HepG2 (cell line): ENCODE data around the gene PHF14. TPM values are rescaled to one million over a fixed set of nuclear protein-coding genes. Genes with fewer than 3 reads are reported as not detected.
A peak's percentile ranks its signal among the peaks of the same experiment; 100 is the strongest.

Experiments
- ATAC-seq: fragments of 200-7000 bp; cut with Tn5 transposase; 3 replicates; pipeline ENCODE4 v1.9.1; 2020; ENCODE audit warnings: mild to moderate bottlenecking, moderate library complexity
- BruUV-seq: library from RNA; stranded (reverse); fragments of 400-500 nt; replicated peaks from 2 replicates; lab custom pipeline; 2021; lab: Mats Ljungman, UMichigan
- CTCF ChIA-PET: fragments of 300-600 bp; formaldehyde crosslinking; extraction: SDS; loops from one replicate; lab custom pipeline; 2021; ENCODE audit warnings: low total read pairs, inconsistent platforms, low intra/inter-chr PET ratio; lab: Yijun Ruan, JAX
- POLR2A ChIA-PET: fragments of 350-600 bp; sonication (Branson Sonifier 250); formaldehyde crosslinking; loops from one replicate; lab custom pipeline; 2020; ENCODE audit warnings: antibody characterized with exemption, inconsistent platforms; lab: Yijun Ruan, JAX
- DNase-seq: peaks from one replicate; pipeline ENCODE4 v3.0.0-alpha.2; 2015; ENCODE audit warnings: low spot score
- FAIRE-seq: peaks from 3 replicates; lab custom pipeline; 2011; peaks lifted over from hg19 to GRCh38; lab: Jason Lieb, UNC
- H2AFZ ChIP-seq: one replicate; pipeline ENCODE4 v1.6.1; 2011; ENCODE audit warnings: low read length, inconsistent platforms
- H3K27ac ChIP-seq: fragments of 300-600 bp; 3 replicates; pipeline ENCODE4 v1.8.0; 2011; ENCODE audit warnings: mixed run types, mild to moderate bottlenecking, mixed read lengths, low read length, inconsistent platforms; ENCODE audit not compliant: insufficient read depth; ENCODE audit errors: extremely low read length
- H3K27me3 ChIP-seq, 2 experiments: fragments of 200-600 bp in 1 of 2; 2 replicates in 1 of 2; 3 replicates in 1 of 2; pipeline versions ENCODE4 v1.6.0 to v1.8.0; 2011; ENCODE audit warnings: low read length in 2 of 2, mild to moderate bottlenecking in 2 of 2, moderate library complexity in 2 of 2, inconsistent platforms in 1 of 2; ENCODE audit not compliant: insufficient read depth in 2 of 2, control insufficient read depth in 1 of 2
- H3K36me3 ChIP-seq, 2 experiments: fragments of 200-600 bp in 1 of 2; replicated peaks in 1 of 2; 2 replicates in 1 of 2; 3 replicates in 1 of 2; pipeline versions ENCODE4 v1.5.1 to v1.8.0; 2011; ENCODE audit warnings: low read length in 2 of 2, inconsistent platforms in 1 of 2; ENCODE audit not compliant: insufficient read depth in 2 of 2, control insufficient read depth in 1 of 2
- H3K4me1 ChIP-seq: 2 replicates; pipeline ENCODE4 v1.5.1; 2012; ENCODE audit warnings: low read length, inconsistent platforms; ENCODE audit not compliant: insufficient read depth
- H3K4me2 ChIP-seq: 2 replicates; pipeline ENCODE4 v1.6.0; 2011; ENCODE audit warnings: low read depth, low read length, inconsistent platforms
- H3K4me3 ChIP-seq, 3 experiments: fragments of 200-600 bp in 1 of 3; sonication (generic), shearing (Covaris generic) in 1 of 3; replicated peaks in 1 of 3; 2 replicates each; pipeline ENCODE4 v1.5.1; 2011 to 2016; ENCODE audit warnings: low read length in 3 of 3, inconsistent platforms in 2 of 3, low read depth in 2 of 3, mild to moderate bottlenecking in 2 of 3, control low read depth in 1 of 3, mixed read lengths in 1 of 3; ENCODE audit not compliant: insufficient read depth in 1 of 3
- H3K79me2 ChIP-seq: one replicate; pipeline ENCODE4 v1.6.1; 2011; ENCODE audit warnings: low read length, inconsistent platforms; ENCODE audit not compliant: insufficient read depth
- H3K9ac ChIP-seq: 2 replicates; pipeline ENCODE4 v1.6.0; 2011; ENCODE audit warnings: mild to moderate bottlenecking, low read depth, low read length, inconsistent platforms; ENCODE audit not compliant: insufficient read depth
- H3K9me3 ChIP-seq: 2 replicates; pipeline ENCODE4 v1.5.1; 2012; ENCODE audit warnings: mild to moderate bottlenecking, low read length
- H4K20me1 ChIP-seq: 2 replicates; pipeline ENCODE4 v1.6.0; 2011; ENCODE audit warnings: inconsistent platforms, mild to moderate bottlenecking, low read length, moderate library complexity; ENCODE audit not compliant: insufficient read depth
- ARHGAP35 ChIP-seq: sonication (generic); formaldehyde crosslinking; IDR thresholded peaks from 2 replicates; pipeline ENCODE4 v1.9.0; 2022; ENCODE audit warnings: mild to moderate bottlenecking, inconsistent platforms, moderate library complexity, missing genetic modification reagents, borderline replicate concordance
- IRX3 ChIP-seq: sonication (generic); formaldehyde crosslinking; IDR thresholded peaks from 2 replicates; pipeline ENCODE4 v1.8.1; 2023; ENCODE audit warnings: mild to moderate bottlenecking, low read depth, missing genetic modification reagents, borderline replicate concordance
- MBD4 ChIP-seq: IDR thresholded peaks from 2 replicates; pipeline ENCODE4 v1.6.1; 2012; ENCODE audit warnings: low read length, inconsistent platforms, borderline replicate concordance
- NAIF1 ChIP-seq: sonication (generic); formaldehyde crosslinking; IDR thresholded peaks from 2 replicates; pipeline ENCODE4 v1.5.0; 2020; ENCODE audit warnings: mild to moderate bottlenecking, missing genetic modification reagents, borderline replicate concordance
- SALL1 ChIP-seq: sonication (generic); formaldehyde crosslinking; IDR thresholded peaks from 2 replicates; pipeline ENCODE4 v1.8.0; 2022; ENCODE audit warnings: mild to moderate bottlenecking, missing genetic modification reagents
- TGIF2 ChIP-seq: IDR thresholded peaks from 2 replicates; pipeline ENCODE4 v1.6.1; 2016; ENCODE audit warnings: control low read depth, missing compliant biosample characterization
- ZNF18 ChIP-seq: sonication (generic); formaldehyde crosslinking; IDR thresholded peaks from 2 replicates; pipeline ENCODE4 v1.8.0; 2022; ENCODE audit warnings: mild to moderate bottlenecking, missing genetic modification reagents; ENCODE audit not compliant: insufficient replicate concordance
- ZNF224 ChIP-seq: sonication (generic); formaldehyde crosslinking; IDR thresholded peaks from 2 replicates; pipeline ENCODE4 v1.5.0; 2020; ENCODE audit warnings: mild to moderate bottlenecking, missing genetic modification reagents
- ZNF30 ChIP-seq: sonication (generic); formaldehyde crosslinking; IDR thresholded peaks from 2 replicates; pipeline ENCODE4 v1.5.0; 2020; ENCODE audit warnings: mild to moderate bottlenecking, missing genetic modification reagents
- ZNF501 ChIP-seq: sonication (generic); formaldehyde crosslinking; IDR thresholded peaks from 2 replicates; pipeline ENCODE4 v1.5.1; 2020; ENCODE audit warnings: mild to moderate bottlenecking, moderate library complexity, missing genetic modification reagents
- ZNF605 ChIP-seq: sonication (generic); formaldehyde crosslinking; IDR thresholded peaks from 2 replicates; pipeline ENCODE4 v1.8.0; 2022; ENCODE audit warnings: mild to moderate bottlenecking, missing genetic modification reagents
- ZNF644 ChIP-seq: IDR thresholded peaks from 2 replicates; pipeline ENCODE4 v1.6.1; 2016; ENCODE audit warnings: low read depth
- ZNF761 ChIP-seq: sonication (generic); formaldehyde crosslinking; conservative IDR thresholded peaks from 2 replicates; pipeline ENCODE4 v1.4.0; 2020; ENCODE audit warnings: mild to moderate bottlenecking, missing genetic modification reagents
- WGBS: methylation state at CpG from one replicate; pipeline ENCODE4 v1.1.6; 2017; ENCODE audit warnings: low lambda C conversion rate; 5-methylcytosine and 5-hydroxymethylcytosine counted together
- in situ Hi-C: cut with HindIII; loops from 2 replicates; pipeline ENCODE4 v1.10.0; 2017; ENCODE audit warnings: low pct_unique_long_range_greater_than_20kb; ENCODE audit not compliant: extremely low pct_ligation_motif_present
- intact Hi-C: fragments of 100-400 bp; cut with micrococcal nuclease; formaldehyde crosslinking; loops from one replicate; pipeline ENCODE4 v1.10.0; 2022; ENCODE audit not compliant: unreplicated experiment
- polyA plus RNA-seq, 8 experiments: library from polyadenylated mRNA; depleted of rRNA in 3 of 8; stranded (reverse) in 7 of 8; unstranded in 1 of 8; fragments of >200 nt; fragmentation: Illumina TruSeq in 4 of 8; extraction: Trizol in 4 of 8; gene quantifications; 2 replicates each; pipeline versions ENCODE4 v1.2.1 to v1.2.3, GENCODE V29; 2011 to 2016; ENCODE audit warnings: low read depth in 4 of 8, missing spikeins in 1 of 8, mixed read lengths in 1 of 8; ENCODE audit not compliant: insufficient read depth in 1 of 8
- total RNA-seq, 5 experiments: library from RNA; depleted of rRNA; stranded (reverse); fragments of >200 nt; fragmentation: Illumina TruSeq; extraction: Trizol; gene quantifications; 2 replicates each; pipeline ENCODE4 v1.2.3, GENCODE V29; 2016; ENCODE audit warnings: low read depth in 1 of 5
- TF ChIP-seq, protein P1 (sequence below): sonication (generic); formaldehyde crosslinking; IDR thresholded peaks from 2 replicates; pipeline ENCODE4 v1.8.1; 2023; ENCODE audit warnings: mild to moderate bottlenecking, missing genetic modification reagents, borderline replicate concordance
- TF ChIP-seq, protein P2 (sequence below): sonication (generic); formaldehyde crosslinking; IDR thresholded peaks from 2 replicates; pipeline ENCODE4 v1.8.0; 2022; ENCODE audit warnings: mild to moderate bottlenecking, missing genetic modification reagents
- TF ChIP-seq, protein P3 (sequence below): sonication (generic); formaldehyde crosslinking; IDR thresholded peaks from 2 replicates; pipeline ENCODE4 v1.8.1; 2023; ENCODE audit warnings: mild to moderate bottlenecking, missing genetic modification reagents
- TF ChIP-seq, protein P4 (sequence below): sonication (generic); formaldehyde crosslinking; IDR thresholded peaks from 2 replicates; pipeline ENCODE4 v1.5.0; 2020; ENCODE audit warnings: missing genetic modification reagents

Gene PHF14
- total and polyA plus RNA-seq, 2 of the 13 experiments (the other 11 are each of a cell fraction or from before 2014, with no cell fraction given), result 18.9 to 68.7 TPM

GRCh38 chr7:10939237-10939910, 34.3 kb upstream of the PHF14 start:
- H3K4me3 ChIP-seq, result peak overlapping the region; percentile 81 to 93 (median 90)
- peak; percentile 81 for ATAC-seq
- no peaks in the 10 kb centered on the region; a peak in 2 of 5 replicates for H3K27me3 ChIP-seq
- no peaks in the 10 kb centered on the region for H4K20me1 ChIP-seq
- POLR2A ChIA-PET, result interaction anchor here (1.1 to 3.6 kb wide), 9 partner anchors 9 to 273 kb away, joined by 3 to 85 read pairs (median 8); partner anchors contain the start of gene PHF14
- BruUV-seq, result TSS peak; percentile 61
- peaks cover 37% of the 10 kb centered on the region for H3K79me2 ChIP-seq
- WGBS, result under 1% methylated on average over 16 of the region's 18 CpGs
- intact Hi-C loops (loop anchor here (5.0 kb wide), 1 partner anchor 273 kb away; no protein-coding TSS in a partner anchor), in situ Hi-C loops (no loop called here)
- no peaks in the 10 kb centered on the region for H3K9me3 ChIP-seq
- peaks cover 34% of the 10 kb centered on the region for H3K4me1 ChIP-seq
- CTCF ChIA-PET, result no interaction called here
- H2AFZ ChIP-seq, result peak overlapping the region; percentile 87
- H3K27ac ChIP-seq, result peak overlapping the region; percentile 95
- peak overlapping the region; percentile 97 for H3K9ac ChIP-seq
- FAIRE-seq, result peak; percentile 37
- no peak for DNase-seq
- peaks cover 5 to 28% of the 10 kb centered on the region in 2 experiments for H3K36me3 ChIP-seq
- peak overlapping the region; percentile 92 for H3K4me2 ChIP-seq
- TF ChIP-seq ZNF224, result 0 out of 2 replicates have a peak, but pooled peaks have one; percentile 38
- 0 out of 2 replicates have a peak, but pooled peaks have one; percentile 42 for TF ChIP-seq NAIF1 (CRISPR knock-in tag)
- no peak for TF ChIP-seq ZNF30
- TF ChIP-seq ZNF605 (CRISPR knock-in tag), result peak; percentile 81; the same call in 1 of the 2 replicates
- TF ChIP-seq MBD4, result 0 out of 2 replicates have a peak, but pooled peaks have one; percentile 43
- peak; percentile 12 for TF ChIP-seq ZNF18 (CRISPR knock-in tag)
- TF ChIP-seq, protein P1, sequence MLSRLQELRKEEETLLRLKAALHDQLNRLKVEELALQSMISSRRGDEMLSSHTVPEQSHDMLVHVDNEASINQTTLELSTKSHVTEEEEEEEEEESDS (CRISPR knock-in tag), result peak; percentile 52; the same call in 1 of the 2 replicates
- peak; percentile 14 for TF ChIP-seq ZNF501
- TF ChIP-seq SALL1, result no peak
- TF ChIP-seq ZNF644 (CRISPR knock-in tag), result no peak
- TF ChIP-seq TGIF2 (CRISPR knock-in tag), result peak; percentile 68; the same call in 1 of the 2 replicates
- TF ChIP-seq, protein P2, sequence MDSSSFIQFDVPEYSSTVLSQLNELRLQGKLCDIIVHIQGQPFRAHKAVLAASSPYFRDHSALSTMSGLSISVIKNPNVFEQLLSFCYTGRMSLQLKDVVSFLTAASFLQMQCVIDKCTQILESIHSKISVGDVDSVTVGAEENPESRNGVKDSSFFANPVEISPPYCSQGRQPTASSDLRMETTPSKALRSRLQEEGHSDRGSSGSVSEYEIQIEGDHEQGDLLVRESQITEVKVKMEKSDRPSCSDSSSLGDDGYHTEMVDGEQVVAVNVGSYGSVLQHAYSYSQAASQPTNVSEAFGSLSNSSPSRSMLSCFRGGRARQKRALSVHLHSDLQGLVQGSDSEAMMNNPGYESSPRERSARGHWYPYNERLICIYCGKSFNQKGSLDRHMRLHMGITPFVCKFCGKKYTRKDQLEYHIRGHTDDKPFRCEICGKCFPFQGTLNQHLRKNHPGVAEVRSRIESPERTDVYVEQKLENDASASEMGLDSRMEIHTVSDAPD (CRISPR knock-in tag), result peak; percentile 44; the same call in 1 of the 2 replicates
- TF ChIP-seq, protein P3, sequence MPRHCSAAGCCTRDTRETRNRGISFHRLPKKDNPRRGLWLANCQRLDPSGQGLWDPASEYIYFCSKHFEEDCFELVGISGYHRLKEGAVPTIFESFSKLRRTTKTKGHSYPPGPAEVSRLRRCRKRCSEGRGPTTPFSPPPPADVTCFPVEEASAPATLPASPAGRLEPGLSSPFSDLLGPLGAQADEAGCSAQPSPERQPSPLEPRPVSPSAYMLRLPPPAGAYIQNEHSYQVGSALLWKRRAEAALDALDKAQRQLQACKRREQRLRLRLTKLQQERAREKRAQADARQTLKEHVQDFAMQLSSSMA (CRISPR knock-in tag), result no peak
- TF ChIP-seq, protein P4, sequence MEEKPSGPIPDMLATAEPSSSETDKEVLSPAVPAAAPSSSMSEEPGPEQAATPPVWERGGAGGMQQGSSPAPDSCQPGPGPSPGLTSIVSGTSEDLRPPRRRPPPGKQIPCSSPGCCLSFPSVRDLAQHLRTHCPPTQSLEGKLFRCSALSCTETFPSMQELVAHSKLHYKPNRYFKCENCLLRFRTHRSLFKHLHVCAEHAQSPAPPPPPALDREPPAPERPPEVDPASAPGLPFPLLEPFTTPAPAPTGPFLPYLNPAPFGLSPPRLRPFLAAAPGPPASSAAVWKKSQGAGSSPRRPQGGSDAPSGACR (CRISPR knock-in tag), result peak; percentile 61; the same call in 1 of the 2 replicates
- TF ChIP-seq ARHGAP35 (CRISPR knock-in tag), result no peak
- 0 out of 2 replicates have a peak, but pooled peaks have one; percentile 14 for TF ChIP-seq ZNF761 (CRISPR knock-in tag)
- TF ChIP-seq IRX3, result 0 out of 2 replicates have a peak, but pooled peaks have one; percentile 46
